Measurements from ENCODE around the gene UBE2M.

GRCh38 chr19:58547323-58548312, 10.8 kb downstream of the UBE2M start:
- TF ChIP-seq CTCF (IDR thresholded peaks at IDR 0.05; ENCODE audit: insufficient read depth, low read length, poor library complexity, severe bottlenecking), result no peak
- no peak for TF ChIP-seq EZH2phosphoT487 (conservative IDR thresholded peaks at IDR 0.05; ENCODE audit: low read length)
